Vagina (tissue), 2 donors: Measurements from ENCODE around the gene MAPK9. TPM values are rescaled to one million over a fixed set of nuclear protein-coding genes. Genes with fewer than 3 reads are reported as not detected.

Experiments
- DNase-seq, 2 donors: peaks; one replicate each; pipeline ENCODE4 v3.0.0-alpha.2; 2017; ENCODE audit errors: extremely low spot score in 2 of 2
- H3K27ac ChIP-seq: fragments of 200-600 bp; sonication (generic); one replicate; pipeline ENCODE4 v1.5.1; 2019
- H3K27me3 ChIP-seq: fragments of 200-600 bp; sonication (generic); one replicate; pipeline ENCODE4 v1.5.1; 2019
- H3K36me3 ChIP-seq, 2 donors: fragments of 200-600 bp; sonication (generic); one replicate each; pipeline ENCODE4 v1.5.1; 2017 to 2019
- H3K4me1 ChIP-seq: fragments of 200-600 bp; sonication (generic); one replicate; pipeline ENCODE4 v1.5.1; 2019
- H3K4me3 ChIP-seq, 2 donors: fragments of 200-600 bp; sonication (generic); 1 replicate in 1 of 2; 2 replicates in 1 of 2; pipeline ENCODE4 v1.5.1; 2016 to 2019
- H3K9me3 ChIP-seq: fragments of 200-600 bp; sonication (generic); one replicate; pipeline ENCODE4 v1.5.1; 2019
- POLR2A ChIP-seq, 2 donors: fragments of 450-650 bp; IDR thresholded peaks; one replicate each; pipeline ENCODE4 v1.6.1; 2017; ENCODE audit warnings: antibody characterized with exemption in 2 of 2, mild to moderate bottlenecking in 2 of 2, moderate library complexity in 2 of 2
- POLR2AphosphoS5 ChIP-seq, 2 donors: sonication (generic); formaldehyde crosslinking; IDR thresholded peaks; one replicate each; pipeline ENCODE4 v1.9.0; 2017; ENCODE audit warnings: antibody characterized with exemption in 2 of 2, mild to moderate bottlenecking in 2 of 2, low read depth in 1 of 2; ENCODE audit not compliant: insufficient read depth in 1 of 2
- intact Hi-C: fragments of 100-400 bp; cut with DNase I; formaldehyde crosslinking; loops from one replicate; pipeline ENCODE4 v1.15.1; 2023
- total RNA-seq: library from RNA; depleted of rRNA; stranded (reverse); fragments of >200 nt; gene quantifications from one replicate; pipeline ENCODE4 v1.2.3, GENCODE V29; 2016
- TF ChIP-seq, protein P1 (sequence below), 3 experiments: fragments of 450-650 bp in 2 of 3; fragments of 200-600 bp in 1 of 3; sonication (generic) in 1 of 3; IDR thresholded peaks; one replicate each; pipeline ENCODE4 v1.5.1; 2017 to 2019; ENCODE audit warnings: antibody characterized with exemption in 3 of 3, mild to moderate bottlenecking in 2 of 3, moderate library complexity in 2 of 3

Gene MAPK9
- 19.6 TPM for total RNA-seq

DNA sequence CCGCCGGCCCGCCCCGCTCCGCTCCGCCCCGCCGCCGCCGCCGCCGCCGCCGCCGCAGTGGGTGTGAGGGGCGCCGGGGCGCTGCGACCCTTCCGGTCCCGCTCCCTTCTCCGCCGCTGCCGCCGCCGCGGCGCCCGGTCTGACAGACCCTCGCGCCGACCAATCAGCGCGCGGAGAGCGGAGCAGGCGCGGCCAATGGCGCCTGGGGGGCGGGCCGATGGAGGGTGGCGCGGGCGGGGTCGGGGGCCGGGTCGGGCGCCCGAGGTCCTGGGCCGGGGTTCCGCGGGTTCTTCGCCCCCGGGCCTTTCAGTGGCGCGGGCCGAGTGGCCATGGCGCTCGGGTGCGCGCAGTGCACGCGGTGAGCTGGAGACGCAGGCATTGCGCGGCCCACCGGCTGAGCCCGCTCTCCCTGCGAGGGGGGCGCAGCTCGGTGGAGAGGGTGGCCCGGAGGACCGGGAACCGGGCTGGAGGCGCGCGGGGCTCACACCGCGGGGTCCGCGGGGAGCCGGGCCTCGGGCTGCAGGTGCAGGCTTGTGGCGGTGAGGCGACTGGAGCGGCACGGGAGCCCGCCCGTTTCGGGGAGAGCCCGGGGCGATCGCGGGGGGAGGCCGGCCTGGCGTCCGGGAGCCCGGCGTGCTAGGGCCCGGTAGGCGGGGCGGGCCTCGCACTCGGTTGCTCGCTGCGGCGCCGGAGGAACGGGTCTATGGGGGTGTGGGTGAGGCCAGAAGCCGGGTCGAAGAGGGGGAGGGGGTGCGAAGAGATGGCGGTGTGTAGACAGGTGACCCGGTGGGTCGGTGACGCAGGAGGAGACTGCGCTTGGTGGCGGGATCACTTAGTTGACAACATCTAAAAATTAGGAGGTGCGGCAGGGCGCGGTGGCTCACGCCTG lies at the start of gene MAPK9:
TSS of gene MAPK9 (minus strand) at position 141 of the 889 bp plus-strand sequence. CDS start 11,522 bp downstream, outside the sequence.
- intact Hi-C loops = loop anchor here (5.0 kb wide), 1 partner anchor 180 kb away; no protein-coding TSS in a partner anchor
- H3K4me1 ChIP-seq = peaks cover 31% of the 10 kb centered on the region

DNA sequence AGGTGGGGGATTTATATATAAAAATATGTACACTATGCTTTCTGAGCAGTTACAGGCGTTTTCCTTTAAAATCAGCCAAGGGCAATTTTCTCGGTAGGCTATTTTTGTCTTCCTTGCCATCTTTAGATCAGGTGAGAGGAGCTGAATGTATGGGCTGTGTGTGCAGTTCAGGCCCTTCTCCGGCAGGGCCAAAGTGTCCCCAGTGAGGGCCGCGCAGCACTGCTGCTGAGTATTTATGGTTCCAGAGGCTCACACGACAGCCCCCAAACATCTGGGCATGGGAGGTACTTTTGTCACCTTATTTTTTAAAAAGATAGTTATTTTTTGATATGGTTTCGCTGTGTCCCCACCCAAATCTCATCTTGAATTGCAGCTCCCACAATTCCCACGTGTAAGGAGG lies 49.7 kb upstream of the MAPK9 start:
- Histone ChIP-seq H3K27me3 (no peaks in the 10 kb centered on the region), H3K4me3 (no peak overlapping the region), H3K4me1 (peaks cover 17% of the 10 kb centered on the region), H3K27ac (no peak overlapping the region), H3K36me3 (peaks cover 0 to 8% of the 10 kb centered on the region in 2 donors), H3K9me3 (no peaks in the 10 kb centered on the region)
- TF ChIP-seq POLR2AphosphoS5 (IDR thresholded peaks at IDR 0.05; ENCODE audit: insufficient read depth in 1 of 2, low read depth in 1 of 2) (no peak), POLR2A (IDR thresholded peaks at IDR 0.05) (no peak)
- TF ChIP-seq, protein P1, sequence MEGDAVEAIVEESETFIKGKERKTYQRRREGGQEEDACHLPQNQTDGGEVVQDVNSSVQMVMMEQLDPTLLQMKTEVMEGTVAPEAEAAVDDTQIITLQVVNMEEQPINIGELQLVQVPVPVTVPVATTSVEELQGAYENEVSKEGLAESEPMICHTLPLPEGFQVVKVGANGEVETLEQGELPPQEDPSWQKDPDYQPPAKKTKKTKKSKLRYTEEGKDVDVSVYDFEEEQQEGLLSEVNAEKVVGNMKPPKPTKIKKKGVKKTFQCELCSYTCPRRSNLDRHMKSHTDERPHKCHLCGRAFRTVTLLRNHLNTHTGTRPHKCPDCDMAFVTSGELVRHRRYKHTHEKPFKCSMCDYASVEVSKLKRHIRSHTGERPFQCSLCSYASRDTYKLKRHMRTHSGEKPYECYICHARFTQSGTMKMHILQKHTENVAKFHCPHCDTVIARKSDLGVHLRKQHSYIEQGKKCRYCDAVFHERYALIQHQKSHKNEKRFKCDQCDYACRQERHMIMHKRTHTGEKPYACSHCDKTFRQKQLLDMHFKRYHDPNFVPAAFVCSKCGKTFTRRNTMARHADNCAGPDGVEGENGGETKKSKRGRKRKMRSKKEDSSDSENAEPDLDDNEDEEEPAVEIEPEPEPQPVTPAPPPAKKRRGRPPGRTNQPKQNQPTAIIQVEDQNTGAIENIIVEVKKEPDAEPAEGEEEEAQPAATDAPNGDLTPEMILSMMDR (IDR thresholded peaks at IDR 0.05) = no peak
- intact Hi-C loops = no loop called here
- no peak for DNase-seq

More for the DNA sequence above, at the start of gene MAPK9:
- H3K36me3 ChIP-seq = no peaks in the 10 kb centered on the region
- DNase-seq = peak; percentile 85 to 89
- peak within 1 kb of the TSS; percentile 89 for H3K27ac ChIP-seq
- no peaks in the 10 kb centered on the region for H3K9me3 ChIP-seq
- TF ChIP-seq POLR2AphosphoS5 (IDR thresholded peaks at IDR 0.05; ENCODE audit: insufficient read depth in 1 of 2, low read depth in 1 of 2) (no peak), POLR2A (IDR thresholded peaks at IDR 0.05) (peak in 1 of 2 donors; percentile 7)
- TF ChIP-seq, protein P1 (IDR thresholded peaks at IDR 0.05) = peak in 1 of 3 experiments; percentile 42
- peak within 1 kb of the TSS; percentile 70 to 81 for H3K4me3 ChIP-seq
- no peaks in the 10 kb centered on the region for H3K27me3 ChIP-seq

DNA sequence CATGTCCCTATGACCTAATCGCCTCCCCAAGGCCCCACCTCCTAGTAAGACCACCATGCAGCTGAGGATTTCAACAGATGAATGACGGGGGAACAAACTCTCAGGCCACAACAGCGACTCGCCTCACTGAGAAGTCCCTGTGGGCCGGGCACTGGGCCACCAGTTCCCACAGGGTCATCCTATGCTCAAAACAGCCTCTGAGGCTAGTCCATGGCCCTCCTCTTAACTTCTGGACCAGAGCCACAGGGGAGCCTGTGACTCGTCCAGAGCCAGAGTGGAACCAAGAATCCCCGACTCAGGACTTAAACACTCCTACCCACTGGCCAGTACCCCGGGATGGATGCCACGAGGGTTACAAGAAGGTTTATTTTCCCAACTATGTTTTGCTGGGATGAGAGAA lies 49.0 kb upstream of the MAPK9 start:
- Histone ChIP-seq H3K4me1 (peaks cover 17% of the 10 kb centered on the region), H3K27me3 (no peaks in the 10 kb centered on the region), H3K4me3 (no peak overlapping the region), H3K9me3 (no peaks in the 10 kb centered on the region), H3K36me3 (peaks cover 0 to 15% of the 10 kb centered on the region in 2 donors), H3K27ac (no peak overlapping the region)
- TF ChIP-seq POLR2AphosphoS5 (IDR thresholded peaks at IDR 0.05; ENCODE audit: insufficient read depth in 1 of 2, low read depth in 1 of 2) = no peak
- no peak for TF ChIP-seq POLR2A (IDR thresholded peaks at IDR 0.05)
- TF ChIP-seq, protein P1 (IDR thresholded peaks at IDR 0.05) = no peak
- intact Hi-C loops = no loop called here
- DNase-seq = no peak

DNA sequence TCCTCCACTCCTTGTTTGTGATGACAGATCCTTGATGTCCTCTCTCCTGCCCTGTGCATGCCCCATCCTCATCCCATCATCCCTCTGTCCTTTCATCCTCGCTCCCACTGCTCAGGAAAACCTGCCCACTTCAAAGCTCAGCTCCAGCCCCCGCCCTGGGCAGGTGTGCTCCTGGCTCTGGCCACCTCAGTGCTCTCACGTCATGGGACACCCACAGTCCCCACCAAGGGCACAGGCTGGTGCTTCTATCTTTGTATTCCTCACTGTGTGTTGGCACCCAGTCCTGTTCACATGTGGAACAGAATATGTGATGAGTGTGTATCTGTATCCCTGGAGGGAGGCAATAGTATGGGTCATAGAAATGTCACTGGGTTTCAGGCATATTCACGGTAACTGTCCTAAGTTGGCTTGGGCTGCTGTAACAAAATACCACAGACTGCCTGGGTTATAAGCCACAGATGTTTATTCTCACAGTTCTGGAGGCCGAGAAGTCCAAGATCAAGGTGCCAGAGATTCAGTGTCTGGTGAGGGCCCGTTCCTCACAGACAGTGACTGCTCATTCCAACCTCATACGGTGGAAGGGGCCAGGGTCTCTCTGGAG lies 47.8 kb upstream of the MAPK9 start:
- Histone ChIP-seq H3K27me3 (no peaks in the 10 kb centered on the region), H3K36me3 (peaks cover 0 to 21% of the 10 kb centered on the region in 2 donors)
- intact Hi-C loops = no loop called here

More for the DNA sequence above, 47.8 kb upstream of the MAPK9 start:
- no peak for TF ChIP-seq POLR2A (IDR thresholded peaks at IDR 0.05)
- TF ChIP-seq, protein P1 (IDR thresholded peaks at IDR 0.05) = no peak
- Histone ChIP-seq H3K9me3 (no peaks in the 10 kb centered on the region), H3K4me3 (no peak overlapping the region), H3K4me1 (peaks cover 17% of the 10 kb centered on the region), H3K27ac (no peak overlapping the region)
- DNase-seq = no peak
